Lower leg skin (tissue), 3 donors: ENCODE data around the gene PCDHGA9.

Source experiments
- POLR2A ChIP-seq, 2 donors: fragments of 450-650 bp; IDR thresholded peaks; one replicate each; pipeline ENCODE4 v1.6.1; 2016 to 2017; ENCODE audit warnings: antibody characterized with exemption in 2 of 2, mild to moderate bottlenecking in 1 of 2, moderate library complexity in 1 of 2
- TF ChIP-seq, protein P1 (sequence below), 3 donors: fragments of 450-650 bp; IDR thresholded peaks; one replicate each; pipeline ENCODE4 v1.5.1; 2016; ENCODE audit warnings: antibody characterized with exemption in 3 of 3, mild to moderate bottlenecking in 3 of 3, moderate library complexity in 2 of 3

DNA sequence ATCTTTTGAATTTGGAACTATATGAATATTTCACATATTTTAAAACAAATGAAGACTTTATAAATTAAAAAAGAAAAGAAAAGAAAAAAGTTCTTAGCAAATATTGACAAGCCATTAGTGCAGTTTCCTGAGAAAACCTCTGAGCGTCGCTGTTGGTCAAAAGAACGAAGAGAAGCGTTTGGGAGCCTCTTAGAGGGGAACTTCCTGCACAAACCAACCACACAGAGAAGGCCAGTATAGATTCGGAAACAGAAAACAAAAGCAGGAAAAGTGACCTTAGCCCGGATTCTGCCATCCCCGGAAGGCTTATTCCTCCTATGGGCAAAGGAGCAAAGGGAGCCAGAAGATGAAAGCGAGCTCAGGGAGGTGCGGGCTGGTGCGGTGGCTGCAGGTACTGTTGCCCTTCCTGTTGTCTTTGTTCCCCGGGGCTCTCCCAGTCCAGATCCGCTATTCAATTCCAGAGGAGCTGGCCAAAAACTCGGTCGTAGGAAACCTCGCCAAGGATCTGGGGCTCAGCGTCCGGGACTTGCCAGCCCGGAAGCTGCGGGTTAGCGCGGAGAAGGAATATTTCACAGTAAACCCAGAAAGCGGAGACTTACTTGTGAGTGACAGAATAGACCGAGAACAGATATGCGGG is 42.7 kb upstream of the PCDHGA9 start, which contains the start of gene PCDHGB2:
- TF ChIP-seq, protein P1, sequence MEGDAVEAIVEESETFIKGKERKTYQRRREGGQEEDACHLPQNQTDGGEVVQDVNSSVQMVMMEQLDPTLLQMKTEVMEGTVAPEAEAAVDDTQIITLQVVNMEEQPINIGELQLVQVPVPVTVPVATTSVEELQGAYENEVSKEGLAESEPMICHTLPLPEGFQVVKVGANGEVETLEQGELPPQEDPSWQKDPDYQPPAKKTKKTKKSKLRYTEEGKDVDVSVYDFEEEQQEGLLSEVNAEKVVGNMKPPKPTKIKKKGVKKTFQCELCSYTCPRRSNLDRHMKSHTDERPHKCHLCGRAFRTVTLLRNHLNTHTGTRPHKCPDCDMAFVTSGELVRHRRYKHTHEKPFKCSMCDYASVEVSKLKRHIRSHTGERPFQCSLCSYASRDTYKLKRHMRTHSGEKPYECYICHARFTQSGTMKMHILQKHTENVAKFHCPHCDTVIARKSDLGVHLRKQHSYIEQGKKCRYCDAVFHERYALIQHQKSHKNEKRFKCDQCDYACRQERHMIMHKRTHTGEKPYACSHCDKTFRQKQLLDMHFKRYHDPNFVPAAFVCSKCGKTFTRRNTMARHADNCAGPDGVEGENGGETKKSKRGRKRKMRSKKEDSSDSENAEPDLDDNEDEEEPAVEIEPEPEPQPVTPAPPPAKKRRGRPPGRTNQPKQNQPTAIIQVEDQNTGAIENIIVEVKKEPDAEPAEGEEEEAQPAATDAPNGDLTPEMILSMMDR (IDR thresholded peaks at IDR 0.05): no peak
- TF ChIP-seq POLR2A (IDR thresholded peaks at IDR 0.05): no peak
